Measurements from ENCODE around the gene UBE2G1. TPM values are rescaled to one million over a fixed set of nuclear protein-coding genes. Genes with fewer than 3 reads are reported as not detected.
A peak's percentile ranks its signal among the peaks of the same experiment; 100 is the strongest.

The UBE2G1 gene
- total and polyA plus RNA-seq, 9 of the 15 experiments (the other 6 are each of a cell fraction or from before 2014, with no cell fraction given): 10.1 to 65.9 (median 29.7) TPM

GRCh38 chr17:4249452-4250029, 116.9 kb downstream of the UBE2G1 start (continued):
- TF ChIP-seq ZSCAN32 (CRISPR knock-in tag; IDR thresholded peaks at IDR 0.05) (no peak), CEBPG (CRISPR knock-in tag; IDR thresholded peaks at IDR 0.05) (no peak), CEBPG (tag; conservative IDR thresholded peaks at IDR 0.05 in 1 of 2, IDR thresholded peaks at IDR 0.05 in 1 of 2) (no peak), MTA1 (IDR thresholded peaks at IDR 0.05; ENCODE audit: borderline replicate concordance) (0 out of 2 replicates have a peak, but pooled peaks have one; percentile 54), ZNF217 (CRISPR knock-in tag; IDR thresholded peaks at IDR 0.05) (no peak), BCOR (IDR thresholded peaks at IDR 0.05) (peak; percentile 78), SIX5 (IDR thresholded peaks at IDR 0.05; ENCODE audit: borderline replicate concordance in 1 of 2, insufficient read depth in 1 of 2, low read depth in 1 of 2, low read length in 2 of 2) (no peak), DMBX1 (CRISPR knock-in tag; IDR thresholded peaks at IDR 0.05; ENCODE audit: borderline replicate concordance) (0 out of 2 replicates have a peak, but pooled peaks have one; percentile 51), TRIM28 (IDR thresholded peaks at IDR 0.05) (peak; percentile 76), RBM15 (IDR thresholded peaks at IDR 0.05; ENCODE audit: insufficient read depth, low read length) (no peak), CBX3 (IDR thresholded peaks at IDR 0.05; ENCODE audit: borderline replicate concordance in 1 of 2, low read length in 2 of 2) (peak in 1 of 2 experiments; percentile 59; a peak in 1 of 3 replicates), MECOM (CRISPR knock-in tag; IDR thresholded peaks at IDR 0.05) (peak; percentile 48; the same call in 1 of the 2 replicates), PPARD (CRISPR knock-in tag; IDR thresholded peaks at IDR 0.05) (no peak), SRSF1 (IDR thresholded peaks at IDR 0.05; ENCODE audit: low read depth, low read length) (no peak), NFIC (IDR thresholded peaks at IDR 0.05) (peak; percentile 90), POLR2AphosphoS2 (IDR thresholded peaks at IDR 0.05; ENCODE audit: low read length) (no peak), E2F6 (IDR thresholded peaks at IDR 0.05; ENCODE audit: borderline replicate concordance in 1 of 2, extremely low read depth in 1 of 2, insufficient read depth in 1 of 2, insufficient read length in 1 of 2, low read depth in 1 of 2, low read length in 1 of 2, poor library complexity in 1 of 2, severe bottlenecking in 1 of 2) (no peak), ZNF408 (CRISPR knock-in tag; IDR thresholded peaks at IDR 0.05; ENCODE audit: low read depth) (no peak), MXI1 (IDR thresholded peaks at IDR 0.05; ENCODE audit: low read depth, low read length) (peak; percentile 32; the same call in 1 of the 2 replicates), NFE2L1 (tag; IDR thresholded peaks at IDR 0.05; ENCODE audit: borderline replicate concordance, low read depth) (no peak)
- TF ChIP-seq, protein P1, sequence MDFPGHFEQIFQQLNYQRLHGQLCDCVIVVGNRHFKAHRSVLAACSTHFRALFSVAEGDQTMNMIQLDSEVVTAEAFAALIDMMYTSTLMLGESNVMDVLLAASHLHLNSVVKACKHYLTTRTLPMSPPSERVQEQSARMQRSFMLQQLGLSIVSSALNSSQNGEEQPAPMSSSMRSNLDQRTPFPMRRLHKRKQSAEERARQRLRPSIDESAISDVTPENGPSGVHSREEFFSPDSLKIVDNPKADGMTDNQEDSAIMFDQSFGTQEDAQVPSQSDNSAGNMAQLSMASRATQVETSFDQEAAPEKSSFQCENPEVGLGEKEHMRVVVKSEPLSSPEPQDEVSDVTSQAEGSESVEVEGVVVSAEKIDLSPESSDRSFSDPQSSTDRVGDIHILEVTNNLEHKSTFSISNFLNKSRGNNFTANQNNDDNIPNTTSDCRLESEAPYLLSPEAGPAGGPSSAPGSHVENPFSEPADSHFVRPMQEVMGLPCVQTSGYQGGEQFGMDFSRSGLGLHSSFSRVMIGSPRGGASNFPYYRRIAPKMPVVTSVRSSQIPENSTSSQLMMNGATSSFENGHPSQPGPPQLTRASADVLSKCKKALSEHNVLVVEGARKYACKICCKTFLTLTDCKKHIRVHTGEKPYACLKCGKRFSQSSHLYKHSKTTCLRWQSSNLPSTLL (IDR thresholded peaks at IDR 0.05): no peak
- TF ChIP-seq, protein P2, sequence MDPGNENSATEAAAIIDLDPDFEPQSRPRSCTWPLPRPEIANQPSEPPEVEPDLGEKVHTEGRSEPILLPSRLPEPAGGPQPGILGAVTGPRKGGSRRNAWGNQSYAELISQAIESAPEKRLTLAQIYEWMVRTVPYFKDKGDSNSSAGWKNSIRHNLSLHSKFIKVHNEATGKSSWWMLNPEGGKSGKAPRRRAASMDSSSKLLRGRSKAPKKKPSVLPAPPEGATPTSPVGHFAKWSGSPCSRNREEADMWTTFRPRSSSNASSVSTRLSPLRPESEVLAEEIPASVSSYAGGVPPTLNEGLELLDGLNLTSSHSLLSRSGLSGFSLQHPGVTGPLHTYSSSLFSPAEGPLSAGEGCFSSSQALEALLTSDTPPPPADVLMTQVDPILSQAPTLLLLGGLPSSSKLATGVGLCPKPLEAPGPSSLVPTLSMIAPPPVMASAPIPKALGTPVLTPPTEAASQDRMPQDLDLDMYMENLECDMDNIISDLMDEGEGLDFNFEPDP (CRISPR knock-in tag; IDR thresholded peaks at IDR 0.05): no peak
- TF ChIP-seq, protein P3, sequence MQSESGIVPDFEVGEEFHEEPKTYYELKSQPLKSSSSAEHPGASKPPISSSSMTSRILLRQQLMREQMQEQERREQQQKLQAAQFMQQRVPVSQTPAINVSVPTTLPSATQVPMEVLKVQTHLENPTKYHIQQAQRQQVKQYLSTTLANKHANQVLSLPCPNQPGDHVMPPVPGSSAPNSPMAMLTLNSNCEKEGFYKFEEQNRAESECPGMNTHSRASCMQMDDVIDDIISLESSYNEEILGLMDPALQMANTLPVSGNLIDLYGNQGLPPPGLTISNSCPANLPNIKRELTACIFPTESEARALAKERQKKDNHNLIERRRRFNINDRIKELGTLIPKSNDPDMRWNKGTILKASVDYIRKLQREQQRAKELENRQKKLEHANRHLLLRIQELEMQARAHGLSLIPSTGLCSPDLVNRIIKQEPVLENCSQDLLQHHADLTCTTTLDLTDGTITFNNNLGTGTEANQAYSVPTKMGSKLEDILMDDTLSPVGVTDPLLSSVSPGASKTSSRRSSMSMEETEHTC (IDR thresholded peaks at IDR 0.05): no peak

All from K562 (cell line).